CD14-positive monocyte (primary cell): Measurements from ENCODE around the gene RSRC1. TPM values are rescaled to one million over a fixed set of nuclear protein-coding genes. Genes with fewer than 3 reads are reported as not detected.

Source experiments
- DNase-seq, 3 donors: peaks; one replicate each; pipeline ENCODE4 v3.0.0-alpha.2; 2011 to 2022
- H2AFZ ChIP-seq: 2 replicates; pipeline ENCODE4 v1.6.0; 2012; ENCODE audit warnings: mild to moderate bottlenecking, low read depth, low read length, inconsistent platforms; ENCODE audit not compliant: insufficient read depth, poor library complexity, severe bottlenecking
- H3K27ac ChIP-seq, 2 donors: 1 replicate in 1 of 2; 2 replicates in 1 of 2; pipeline ENCODE4 v1.5.1; 2012 to 2013; ENCODE audit warnings: low read length in 2 of 2, control low read depth in 1 of 2, inconsistent platforms in 1 of 2, low read depth in 1 of 2, mild to moderate bottlenecking in 1 of 2
- H3K27me3 ChIP-seq, 2 donors: one replicate each; pipeline versions ENCODE4 v1.6.0 to v1.6.1; 2011 to 2013; ENCODE audit warnings: low read length in 2 of 2; ENCODE audit not compliant: control insufficient read depth in 2 of 2, insufficient read depth in 2 of 2
- H3K36me3 ChIP-seq, 2 donors: replicated peaks in 1 of 2; 1 replicate in 1 of 2; 2 replicates in 1 of 2; pipeline versions ENCODE4 v1.5.1 to v1.6.1; 2012 to 2013; ENCODE audit warnings: low read length in 2 of 2, control low read depth in 1 of 2, inconsistent platforms in 1 of 2, mild to moderate bottlenecking in 1 of 2; ENCODE audit not compliant: insufficient read depth in 2 of 2, control insufficient read depth in 1 of 2
- H3K4me1 ChIP-seq, 2 donors: 1 replicate in 1 of 2; 2 replicates in 1 of 2; pipeline versions ENCODE4 v1.5.1 to v1.6.1; 2012 to 2013; ENCODE audit warnings: low read length in 2 of 2, control low read depth in 1 of 2, inconsistent platforms in 1 of 2, mild to moderate bottlenecking in 1 of 2, moderate library complexity in 1 of 2; ENCODE audit not compliant: insufficient read depth in 2 of 2, control insufficient read depth in 1 of 2
- H3K4me2 ChIP-seq: replicated peaks from 2 replicates; pipeline ENCODE3; 2012; ENCODE audit warnings: low read length, moderate library complexity, mild to moderate bottlenecking; ENCODE audit not compliant: poor library complexity, severe bottlenecking; ENCODE audit errors: extremely low read depth
- H3K4me3 ChIP-seq, 3 experiments: fragments of 200-600 bp in 1 of 3; sonication (generic) in 1 of 3; replicated peaks in 1 of 3; 1 replicate in 2 of 3; 2 replicates in 1 of 3; pipeline ENCODE4 v1.5.1; 2011 to 2013; ENCODE audit warnings: low read length in 3 of 3, mild to moderate bottlenecking in 3 of 3, control low read depth in 2 of 3, low read depth in 2 of 3, inconsistent platforms in 1 of 3, moderate library complexity in 1 of 3
- H3K79me2 ChIP-seq: 2 replicates; pipeline ENCODE4 v1.6.0; 2012; ENCODE audit warnings: mild to moderate bottlenecking, control low read depth, inconsistent platforms, low read length, moderate library complexity; ENCODE audit not compliant: insufficient read depth
- H3K9ac ChIP-seq: 2 replicates; pipeline ENCODE4 v1.6.0; 2017; ENCODE audit warnings: low read length, mild to moderate bottlenecking; ENCODE audit not compliant: insufficient read depth, poor library complexity, severe bottlenecking
- H3K9me3 ChIP-seq, 2 donors: replicated peaks in 1 of 2; 1 replicate in 1 of 2; 2 replicates in 1 of 2; pipeline versions ENCODE4 v1.5.1 to v1.6.1; 2012 to 2013; ENCODE audit warnings: low read length in 2 of 2, control low read depth in 1 of 2; ENCODE audit not compliant: control insufficient read depth in 1 of 2, insufficient read depth in 1 of 2
- H4K20me1 ChIP-seq: 2 replicates; pipeline ENCODE4 v1.6.0; 2012; ENCODE audit warnings: mild to moderate bottlenecking, low read length, control low read depth, moderate library complexity; ENCODE audit not compliant: insufficient read depth
- H3K27ac Mint-ChIP-seq, 7 donors: one replicate each; pipeline ENCODE4 v1.8.0; 2020; ENCODE audit warnings: mild to moderate bottlenecking in 7 of 7, mixed read lengths in 7 of 7, moderate library complexity in 6 of 7, inconsistent platforms in 2 of 7
- H3K27me3 Mint-ChIP-seq, 3 donors: one replicate each; pipeline ENCODE4 v1.8.0; 2021 to 2022; ENCODE audit warnings: low read depth in 3 of 3, mild to moderate bottlenecking in 3 of 3, mixed read lengths in 3 of 3, moderate library complexity in 3 of 3, inconsistent platforms in 1 of 3
- H3K36me3 Mint-ChIP-seq, 2 donors: one replicate each; pipeline ENCODE4 v1.8.0; 2020; ENCODE audit warnings: mixed read lengths in 2 of 2, inconsistent platforms in 1 of 2, mild to moderate bottlenecking in 1 of 2
- H3K4me1 Mint-ChIP-seq: one replicate; pipeline ENCODE4 v1.8.0; 2020; ENCODE audit warnings: mild to moderate bottlenecking, mixed read lengths
- H3K4me3 Mint-ChIP-seq, 2 donors: one replicate each; pipeline ENCODE4 v1.8.0; 2020; ENCODE audit warnings: mild to moderate bottlenecking in 2 of 2, mixed read lengths in 2 of 2, moderate library complexity in 1 of 2
- H3K9me3 Mint-ChIP-seq, 7 donors: one replicate each; pipeline ENCODE4 v1.8.0; 2020 to 2022; ENCODE audit warnings: mixed read lengths in 7 of 7, mild to moderate bottlenecking in 6 of 7, moderate library complexity in 6 of 7, inconsistent platforms in 2 of 7
- WGBS: methylation state at CpG from one replicate; pipeline ENCODE4 v1.1.5; 2013; ENCODE audit warnings: missing lambda C conversion rate; ENCODE audit not compliant: insufficient coverage; 5-methylcytosine and 5-hydroxymethylcytosine counted together
- intact Hi-C, 2 donors: fragments of 100-400 bp; cut with micrococcal nuclease; formaldehyde crosslinking; loops; one replicate each; pipeline versions ENCODE4 v1.15.0 to v1.15.1; 2023
- polyA plus RNA-seq, 3 donors: library from polyadenylated mRNA; depleted of rRNA in 1 of 3; unstranded in 2 of 3; stranded (reverse) in 1 of 3; fragments of 300-500 nt in 2 of 3; fragments of >200 nt in 1 of 3; fragmentation: Illumina TruSeq in 2 of 3; gene quantifications; 1 replicate in 2 of 3; 2 replicates in 1 of 3; pipeline ENCODE4 v1.2.3, GENCODE V29; 2012 to 2021
- TF ChIP-seq, protein P1 (sequence below): fragments of 200-600 bp; IDR thresholded peaks from one replicate; pipeline ENCODE4 v1.8.0; 2022; ENCODE audit warnings: antibody characterized with exemption, mild to moderate bottlenecking

Gene RSRC1
- polyA plus RNA-seq, 3 donors, result 6.6 to 31.7 (median 15.1) TPM

- no peak overlapping the region for H3K27ac Mint-ChIP-seq
- no peak overlapping the region for H2AFZ ChIP-seq
- no peak overlapping the region for H3K4me2 ChIP-seq
- H3K36me3 Mint-ChIP-seq, result peaks cover 0 to 2% of the 10 kb centered on the region in 2 donors
- no peaks in the 10 kb centered on the region for H3K4me1 Mint-ChIP-seq
- DNase-seq, result no peak
- H3K9me3 ChIP-seq, result no peaks in the 10 kb centered on the region
- no peaks in the 10 kb centered on the region for H3K27me3 Mint-ChIP-seq
- no peaks in the 10 kb centered on the region for H3K4me1 ChIP-seq
- TF ChIP-seq, protein P1, sequence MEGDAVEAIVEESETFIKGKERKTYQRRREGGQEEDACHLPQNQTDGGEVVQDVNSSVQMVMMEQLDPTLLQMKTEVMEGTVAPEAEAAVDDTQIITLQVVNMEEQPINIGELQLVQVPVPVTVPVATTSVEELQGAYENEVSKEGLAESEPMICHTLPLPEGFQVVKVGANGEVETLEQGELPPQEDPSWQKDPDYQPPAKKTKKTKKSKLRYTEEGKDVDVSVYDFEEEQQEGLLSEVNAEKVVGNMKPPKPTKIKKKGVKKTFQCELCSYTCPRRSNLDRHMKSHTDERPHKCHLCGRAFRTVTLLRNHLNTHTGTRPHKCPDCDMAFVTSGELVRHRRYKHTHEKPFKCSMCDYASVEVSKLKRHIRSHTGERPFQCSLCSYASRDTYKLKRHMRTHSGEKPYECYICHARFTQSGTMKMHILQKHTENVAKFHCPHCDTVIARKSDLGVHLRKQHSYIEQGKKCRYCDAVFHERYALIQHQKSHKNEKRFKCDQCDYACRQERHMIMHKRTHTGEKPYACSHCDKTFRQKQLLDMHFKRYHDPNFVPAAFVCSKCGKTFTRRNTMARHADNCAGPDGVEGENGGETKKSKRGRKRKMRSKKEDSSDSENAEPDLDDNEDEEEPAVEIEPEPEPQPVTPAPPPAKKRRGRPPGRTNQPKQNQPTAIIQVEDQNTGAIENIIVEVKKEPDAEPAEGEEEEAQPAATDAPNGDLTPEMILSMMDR, result no peak
- no peak overlapping the region for H3K27ac ChIP-seq
- H4K20me1 ChIP-seq, result no peaks in the 10 kb centered on the region
- H3K36me3 ChIP-seq, result no peaks in the 10 kb centered on the region
- H3K9ac ChIP-seq, result no peak overlapping the region
- no peaks in the 10 kb centered on the region for H3K27me3 ChIP-seq
- no CpG with 5 or more reads among the region's 2 CpGs for WGBS
- no peak overlapping the region for H3K4me3 ChIP-seq
- H3K79me2 ChIP-seq, result no peaks in the 10 kb centered on the region
- H3K9me3 Mint-ChIP-seq, result no peaks in the 10 kb centered on the region
- H3K4me3 Mint-ChIP-seq, result no peak overlapping the region
- intact Hi-C loops, result no loop called here
Observed at GRCh38 chr3:158384019-158384418, 274.1 kb downstream of the RSRC1 start.

- H3K27me3 Mint-ChIP-seq, result peaks cover 0 to 2% (median 0%) of the 10 kb centered on the region in 3 donors
Observed at GRCh38 chr3:158395421-158395820, 285.5 kb downstream of the RSRC1 start.

More at GRCh38 chr3:158395421-158395820, 285.5 kb downstream of the RSRC1 start:
- H3K9ac ChIP-seq, result no peak overlapping the region
- no CpG with 5 or more reads among the region's 2 CpGs for WGBS
- Mint-ChIP-seq H3K4me3 (no peak overlapping the region), H3K27ac (no peak overlapping the region), H3K36me3 (peaks cover 3 to 4% of the 10 kb centered on the region in 2 donors), H3K9me3 (peaks cover 4 to 29% (median 16%) of the 10 kb centered on the region in 7 donors), H3K4me1 (no peaks in the 10 kb centered on the region)
- no peak for DNase-seq
- peaks cover 3 to 19% of the 10 kb centered on the region in 2 donors for H3K9me3 ChIP-seq
- no peaks in the 10 kb centered on the region for H3K36me3 ChIP-seq
- H3K4me1 ChIP-seq, result no peaks in the 10 kb centered on the region
- TF ChIP-seq, protein P1, result no peak
- no peak overlapping the region for H3K4me3 ChIP-seq
- no peaks in the 10 kb centered on the region for H4K20me1 ChIP-seq
- no peak overlapping the region for H3K4me2 ChIP-seq
- no peaks in the 10 kb centered on the region for H3K79me2 ChIP-seq
- no peak overlapping the region for H2AFZ ChIP-seq
- H3K27me3 ChIP-seq, result no peaks in the 10 kb centered on the region
- H3K27ac ChIP-seq, result no peak overlapping the region
- intact Hi-C loops, result no loop called here
